Muscle of leg (tissue), 11 donors: Measurements from ENCODE around the gene NKAPL. TPM values are rescaled to one million over a fixed set of nuclear protein-coding genes. Genes with fewer than 3 reads are reported as not detected.

Source experiments
- DNase-seq: peaks from one replicate; pipeline ENCODE4 v3.0.0; 2013
- H3K27ac ChIP-seq: one replicate; pipeline ENCODE4 v1.5.1; 2013; ENCODE audit warnings: mild to moderate bottlenecking, low read length, control low read depth
- H3K27me3 ChIP-seq: one replicate; pipeline ENCODE4 v1.6.1; 2013; ENCODE audit warnings: low read length; ENCODE audit not compliant: control insufficient read depth, insufficient read depth
- H3K36me3 ChIP-seq: one replicate; pipeline ENCODE4 v1.6.1; 2013; ENCODE audit warnings: low read length; ENCODE audit not compliant: control insufficient read depth, insufficient read depth
- H3K4me1 ChIP-seq: one replicate; pipeline ENCODE4 v1.6.1; 2013; ENCODE audit warnings: low read length; ENCODE audit not compliant: control insufficient read depth, insufficient read depth
- H3K4me3 ChIP-seq: one replicate; pipeline ENCODE4 v1.5.1; 2013; ENCODE audit warnings: low read length, control low read depth
- H3K9me3 ChIP-seq: replicated peaks from 2 replicates; pipeline ENCODE4 v1.6.1; 2013; ENCODE audit warnings: low read depth, low read length; ENCODE audit not compliant: control insufficient read depth
- WGBS: methylation state at CpG from one replicate; pipeline ENCODE4 v1.1.5; 2013; ENCODE audit warnings: missing lambda C conversion rate; ENCODE audit not compliant: insufficient coverage; 5-methylcytosine and 5-hydroxymethylcytosine counted together
- polyA plus RNA-seq, 8 donors: library from polyadenylated mRNA; unstranded; fragments of 120-200 nt; gene quantifications; one replicate each; pipeline versions ENCODE4 v1.2.1 to v1.2.3, GENCODE V29; 2013; ENCODE audit warnings: inconsistent platforms in 1 of 8, low replicate concordance in 1 of 8; ENCODE audit not compliant: insufficient read length in 8 of 8, insufficient read depth in 1 of 8
- total RNA-seq: library from RNA; stranded (reverse); fragments of 120-200 nt; gene quantifications from one replicate; pipeline ENCODE4 v1.2.4, GENCODE V29; 2013

The NKAPL gene
- total and polyA plus RNA-seq, 9 donors: 0.64 to 1.4 (median 0.97) TPM

GRCh38 chr6:28245206-28245941 is 13.7 kb upstream of the NKAPL start:
- H3K4me3 ChIP-seq: no peak overlapping the region
- no peaks in the 10 kb centered on the region for H3K27me3 ChIP-seq
- WGBS: 90% methylated on average over 4 of the region's 6 CpGs
- no peaks in the 10 kb centered on the region for H3K9me3 ChIP-seq
- no peaks in the 10 kb centered on the region for H3K4me1 ChIP-seq
- H3K27ac ChIP-seq: no peak overlapping the region
- no peak for DNase-seq
- peaks cover 41% of the 10 kb centered on the region for H3K36me3 ChIP-seq

- WGBS: no CpG with 5 or more reads among the region's 1 CpG
- H3K4me3 ChIP-seq: no peak overlapping the region
- peaks cover 11% of the 10 kb centered on the region for H3K4me1 ChIP-seq
- peaks cover 39% of the 10 kb centered on the region for H3K36me3 ChIP-seq
- DNase-seq: no peak
- H3K27me3 ChIP-seq: peaks cover 1% of the 10 kb centered on the region
- H3K27ac ChIP-seq: no peak overlapping the region
- no peaks in the 10 kb centered on the region for H3K9me3 ChIP-seq
Observed at GRCh38 chr6:28248916-28249315, 10.2 kb upstream of the NKAPL start.

- H3K9me3 ChIP-seq: no peaks in the 10 kb centered on the region
- no peak overlapping the region for H3K27ac ChIP-seq
- H3K36me3 ChIP-seq: peaks cover 25% of the 10 kb centered on the region
- no peak overlapping the region for H3K4me3 ChIP-seq
- peaks cover 11% of the 10 kb centered on the region for H3K4me1 ChIP-seq
- DNase-seq: no peak
- peaks cover 3% of the 10 kb centered on the region for H3K27me3 ChIP-seq
- WGBS: no CpG with 5 or more reads among the region's 2 CpGs
Observed at GRCh38 chr6:28250747-28251146, 8.3 kb upstream of the NKAPL start.

- Histone ChIP-seq H3K27me3 (peaks cover 3% of the 10 kb centered on the region), H3K9me3 (no peaks in the 10 kb centered on the region), H3K27ac (peak overlapping the region; percentile 6), H3K4me1 (peaks cover 11% of the 10 kb centered on the region), H3K4me3 (peak overlapping the region; percentile 86), H3K36me3 (peaks cover 16% of the 10 kb centered on the region)
- DNase-seq: no peak
- 0% methylated on average over 24 of the region's 25 CpGs for WGBS
Observed at GRCh38 chr6:28251661-28252008, 7.5 kb upstream of the NKAPL start.

GRCh38 chr6:28252009-28252975 is 6.8 kb upstream of the NKAPL start, which contains the start of gene ZKSCAN4:
Gene ZKSCAN4 (minus strand): TSS chr6:28252269. CDS start chr6:28251980, 289 bp downstream.
- peak; percentile 96 for DNase-seq
- Histone ChIP-seq H3K36me3 (peaks cover 13% of the 10 kb centered on the region), H3K4me1 (peaks cover 11% of the 10 kb centered on the region), H3K9me3 (no peaks in the 10 kb centered on the region), H3K27me3 (peaks cover 3% of the 10 kb centered on the region), H3K27ac (peak within 1 kb of the TSS; percentile 6), H3K4me3 (peak within 1 kb of the TSS; percentile 86)
- 5% methylated on average over 5 of the region's 14 CpGs for WGBS

GRCh38 chr6:28254121-28254519 is 5.0 kb upstream of the NKAPL start:
- H3K4me3 ChIP-seq: no peak overlapping the region
- DNase-seq: no peak
- H3K27ac ChIP-seq: no peak overlapping the region
- H3K27me3 ChIP-seq: peaks cover 7% of the 10 kb centered on the region
- H3K9me3 ChIP-seq: peaks cover 2% of the 10 kb centered on the region
- peaks cover 2% of the 10 kb centered on the region for H3K36me3 ChIP-seq
- peaks cover 13% of the 10 kb centered on the region for H3K4me1 ChIP-seq
- 100% methylated on average over 1 of the region's 1 CpG for WGBS

- Histone ChIP-seq H3K27ac (no peak overlapping the region), H3K36me3 (no peaks in the 10 kb centered on the region), H3K9me3 (peaks cover 14% of the 10 kb centered on the region), H3K4me1 (peaks cover 12% of the 10 kb centered on the region), H3K27me3 (peaks cover 17% of the 10 kb centered on the region), H3K4me3 (no peak overlapping the region)
- DNase-seq: no peak
- no CpG with 5 or more reads among the region's 1 CpG for WGBS
Observed at GRCh38 chr6:28257042-28257441, 2.1 kb upstream of the NKAPL start.

- WGBS: no CpG with 5 or more reads among the region's 2 CpGs
- peaks cover 16% of the 10 kb centered on the region for H3K27me3 ChIP-seq
- no peak overlapping the region for H3K4me3 ChIP-seq
- H3K36me3 ChIP-seq: no peaks in the 10 kb centered on the region
- peaks cover 13% of the 10 kb centered on the region for H3K9me3 ChIP-seq
- no peak overlapping the region for H3K27ac ChIP-seq
- H3K4me1 ChIP-seq: peaks cover 6% of the 10 kb centered on the region
- DNase-seq: no peak
Observed at GRCh38 chr6:28263922-28264321, 4.8 kb downstream of the NKAPL start.

- no peak for DNase-seq
- Histone ChIP-seq H3K9me3 (peaks cover 7% of the 10 kb centered on the region), H3K4me3 (no peak overlapping the region), H3K36me3 (no peaks in the 10 kb centered on the region), H3K27ac (no peak overlapping the region), H3K4me1 (no peaks in the 10 kb centered on the region), H3K27me3 (peaks cover 9% of the 10 kb centered on the region)
- no CpG with 5 or more reads among the region's 4 CpGs for WGBS
Observed at GRCh38 chr6:28264834-28265401, 5.8 kb downstream of the NKAPL start.

- Histone ChIP-seq H3K4me3 (peak overlapping the region; percentile 90), H3K36me3 (no peaks in the 10 kb centered on the region), H3K9me3 (no peaks in the 10 kb centered on the region), H3K27me3 (peaks cover 9% of the 10 kb centered on the region), H3K4me1 (no peaks in the 10 kb centered on the region), H3K27ac (peak overlapping the region; percentile 96)
- WGBS: no CpG with 5 or more reads among the region's 5 CpGs
- no peak for DNase-seq
Observed at GRCh38 chr6:28266563-28266961, 7.5 kb downstream of the NKAPL start.
